Calu3 (cell line): Measurements from ENCODE around the gene ZNF775. TPM values are rescaled to one million over a fixed set of nuclear protein-coding genes. Genes with fewer than 3 reads are reported as not detected.

ENCODE experiments used
- BruUV-seq: library from RNA; stranded (reverse); fragments of 400-500 nt; replicated peaks from 2 replicates; lab custom pipeline; 2021; lab: Mats Ljungman, UMichigan
- CTCF ChIA-PET: fragments of 300-600 bp; sonication (Branson Sonifier 250); formaldehyde crosslinking; loops from one replicate; lab custom pipeline; 2022; ENCODE audit warnings: antibody characterized with exemption; lab: Charles Lee
- DNase-seq: peaks from one replicate; pipeline ENCODE4 v3.0.0; 2022
- H3K27ac Mint-ChIP-seq: one replicate; pipeline ENCODE4 v1.8.0; 2022; ENCODE audit warnings: mixed read lengths; ENCODE audit not compliant: unreplicated experiment
- H3K27me3 Mint-ChIP-seq: one replicate; pipeline ENCODE4 v1.8.0; 2022; ENCODE audit warnings: mixed read lengths; ENCODE audit not compliant: unreplicated experiment
- H3K36me3 Mint-ChIP-seq: one replicate; pipeline ENCODE4 v1.8.0; 2022; ENCODE audit warnings: mild to moderate bottlenecking, moderate library complexity, mixed read lengths; ENCODE audit not compliant: insufficient read depth, unreplicated experiment
- H3K4me1 Mint-ChIP-seq: one replicate; pipeline ENCODE4 v1.8.0; 2022; ENCODE audit warnings: mild to moderate bottlenecking, low read depth, mixed read lengths; ENCODE audit not compliant: unreplicated experiment
- H3K4me3 Mint-ChIP-seq: one replicate; pipeline ENCODE4 v1.8.0; 2022; ENCODE audit warnings: mild to moderate bottlenecking, low read depth, moderate library complexity, mixed read lengths; ENCODE audit not compliant: unreplicated experiment
- H3K9me3 Mint-ChIP-seq: one replicate; pipeline ENCODE4 v1.8.0; 2022; ENCODE audit warnings: low read depth, mixed read lengths; ENCODE audit not compliant: unreplicated experiment
- CTCF ChIP-seq: fragments of 200-600 bp; IDR thresholded peaks from one replicate; pipeline ENCODE4 v1.8.0; 2022; ENCODE audit warnings: antibody characterized with exemption; ENCODE audit not compliant: unreplicated experiment
- intact Hi-C: fragments of 100-400 bp; cut with micrococcal nuclease; formaldehyde crosslinking; loops from one replicate; pipeline ENCODE4 v1.10.0; 2022; ENCODE audit not compliant: unreplicated experiment
- total RNA-seq: library from RNA; stranded (reverse); gene quantifications from 2 replicates; pipeline ENCODE4 v1.2.3, GENCODE V29; 2022

Gene ZNF775
- total RNA-seq, 1 experiment from 2014 or later = 5.8 TPM

- H3K27me3 Mint-ChIP-seq = no peaks in the 10 kb centered on the region
- no peak overlapping the region for H3K27ac Mint-ChIP-seq
- no peak for DNase-seq
- H3K36me3 Mint-ChIP-seq = peaks cover 21% of the 10 kb centered on the region
- peaks cover 23% of the 10 kb centered on the region for H3K4me1 Mint-ChIP-seq
- BruUV-seq = no TSS peak
- H3K9me3 Mint-ChIP-seq = no peaks in the 10 kb centered on the region
- H3K4me3 Mint-ChIP-seq = no peak overlapping the region
- TF ChIP-seq CTCF = no peak
- CTCF ChIA-PET = interaction anchor here (0.8 kb wide), 1 partner anchor 46 kb away, joined by 7 read pairs; no protein-coding TSS in a partner anchor
- intact Hi-C loops = no loop called here
Observed at GRCh38 chr7:150409300-150410030, 30.3 kb downstream of the ZNF775 start.

DNA sequence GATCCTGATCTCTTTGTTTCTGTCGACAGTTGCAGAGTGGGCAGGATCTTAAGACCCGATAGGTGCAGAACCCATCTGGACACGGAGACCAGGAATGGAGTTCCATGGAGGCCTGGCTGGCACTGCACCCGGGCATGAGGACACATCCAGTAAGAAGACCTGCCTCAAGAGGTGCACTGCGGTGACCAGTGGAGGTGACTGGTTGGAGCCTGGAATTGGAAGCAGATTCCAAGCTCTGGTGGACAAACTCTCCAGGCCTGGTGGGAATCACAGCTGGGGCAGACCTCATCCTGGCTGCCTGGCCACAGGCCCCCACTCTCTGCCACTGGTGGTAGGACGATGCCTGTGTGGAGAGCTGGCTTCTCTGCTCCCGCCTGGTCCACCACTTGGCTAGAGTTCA lies 31.0 kb downstream of the ZNF775 start:
- Mint-ChIP-seq H3K4me3 (no peak overlapping the region), H3K27me3 (no peaks in the 10 kb centered on the region), H3K36me3 (peaks cover 15% of the 10 kb centered on the region), H3K4me1 (peaks cover 21% of the 10 kb centered on the region), H3K9me3 (no peaks in the 10 kb centered on the region), H3K27ac (no peak overlapping the region)
- no peak for DNase-seq
- no peak for TF ChIP-seq CTCF
- CTCF ChIA-PET = no interaction called here
- no TSS peak for BruUV-seq
- intact Hi-C loops = no loop called here

DNA sequence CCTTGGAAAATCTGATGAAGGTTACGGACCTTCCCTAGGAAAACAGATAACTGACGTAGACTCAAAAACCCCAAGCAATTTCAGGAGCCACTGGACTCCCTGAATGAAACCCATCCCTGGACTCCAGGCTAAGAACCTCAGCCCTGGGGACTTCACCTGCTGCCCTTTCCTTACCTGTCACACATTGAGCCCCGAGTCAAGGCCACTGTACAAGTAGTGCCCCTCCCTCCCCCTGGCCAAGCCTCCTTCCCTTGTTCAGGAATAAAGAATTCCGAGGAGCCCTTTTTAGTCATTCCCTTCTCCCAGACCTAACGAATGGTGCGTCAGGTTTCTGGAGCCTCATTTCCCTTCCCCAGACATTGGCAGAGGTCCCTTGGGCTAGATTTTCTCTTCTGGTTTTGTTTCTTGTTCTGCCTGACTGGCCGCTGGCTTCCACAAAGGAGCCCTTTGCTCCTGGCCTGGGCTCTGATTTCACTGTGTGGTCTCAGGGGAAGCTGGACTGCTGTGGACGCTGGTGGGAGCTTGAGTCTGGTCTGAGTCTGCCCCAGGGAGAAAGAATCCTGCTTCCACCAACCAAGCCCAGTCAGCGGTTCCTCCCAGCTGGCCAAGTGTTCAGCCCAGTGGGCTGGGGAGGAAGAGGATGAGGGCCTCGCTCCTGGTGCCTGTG lies 31.7 kb downstream of the ZNF775 start:
- TF ChIP-seq CTCF = no peak
- no peaks in the 10 kb centered on the region for H3K27me3 Mint-ChIP-seq
- DNase-seq = no peak
- H3K27ac Mint-ChIP-seq = no peak overlapping the region
- CTCF ChIA-PET = no interaction called here
- H3K9me3 Mint-ChIP-seq = no peaks in the 10 kb centered on the region
- H3K4me1 Mint-ChIP-seq = peaks cover 16% of the 10 kb centered on the region
- intact Hi-C loops = no loop called here
- H3K36me3 Mint-ChIP-seq = peaks cover 8% of the 10 kb centered on the region
- no TSS peak for BruUV-seq
- no peak overlapping the region for H3K4me3 Mint-ChIP-seq

DNA sequence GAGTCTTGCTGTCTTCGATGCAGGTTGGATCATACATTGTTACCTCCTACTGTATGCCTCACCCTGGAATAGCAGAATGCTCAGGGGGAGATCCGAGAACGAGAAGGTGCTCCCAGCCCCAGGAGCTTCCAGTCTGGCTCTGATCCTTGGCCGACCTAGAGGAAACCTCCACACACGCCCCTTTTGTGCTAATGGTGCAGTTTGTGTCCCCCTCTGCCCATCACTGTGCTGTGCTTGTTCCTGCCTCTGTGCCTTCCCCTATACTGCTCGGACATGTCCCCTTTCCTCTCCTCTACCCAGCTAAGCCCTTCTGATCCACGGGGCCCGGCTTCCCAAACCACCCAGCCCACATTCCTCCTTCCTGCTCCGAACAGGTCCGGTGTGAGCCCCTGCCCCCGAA lies 32.5 kb downstream of the ZNF775 start:
- Mint-ChIP-seq H3K27me3 (no peaks in the 10 kb centered on the region), H3K4me3 (no peak overlapping the region), H3K36me3 (peaks cover 5% of the 10 kb centered on the region), H3K27ac (no peak overlapping the region), H3K4me1 (peaks cover 8% of the 10 kb centered on the region), H3K9me3 (no peaks in the 10 kb centered on the region)
- DNase-seq = no peak
- intact Hi-C loops = no loop called here
- no peak for TF ChIP-seq CTCF
- BruUV-seq = no TSS peak
- CTCF ChIA-PET = no interaction called here
